ENCODE results near the gene CLEC2B.
A peak's percentile ranks its signal among the peaks of the same experiment; 100 is the strongest.
"Not testable (repeated sequence)": the region's sequence is repeated elsewhere in the genome, so short reads cannot be mapped to it uniquely, and the experiment has no call there.

Gene CLEC2B

GRCh38 chr12:9895215-9895971 lies 26.2 kb upstream of the CLEC2B start:
- Histone ChIP-seq H3K4me1 (ENCODE audit: control insufficient read depth, insufficient read depth, low read length) (no peaks in the 10 kb centered on the region), H3K27me3 (ENCODE audit: control insufficient read depth, insufficient read depth, low read length) (no peaks in the 10 kb centered on the region), H3K4me3 (ENCODE audit: low read length) (no peak overlapping the region), H3K9me3 (ENCODE audit: control insufficient read depth, low read length) (no peaks in the 10 kb centered on the region), H3K9ac (ENCODE audit: low read length) (no peak overlapping the region), H3K36me3 (ENCODE audit: control insufficient read depth, insufficient read depth, low read length) (no peaks in the 10 kb centered on the region)

- Histone ChIP-seq H3K9me3 (ENCODE audit: control insufficient read depth, low read length) (no peaks in the 10 kb centered on the region), H3K9ac (ENCODE audit: low read length) (no peak overlapping the region), H3K27me3 (ENCODE audit: control insufficient read depth, insufficient read depth, low read length) (no peaks in the 10 kb centered on the region), H3K4me1 (ENCODE audit: control insufficient read depth, insufficient read depth, low read length) (peaks cover 6% of the 10 kb centered on the region), H3K4me3 (ENCODE audit: low read length) (no peak overlapping the region), H3K36me3 (ENCODE audit: control insufficient read depth, insufficient read depth, low read length) (no peaks in the 10 kb centered on the region)
Measured at GRCh38 chr12:9888665-9889273, 19.6 kb upstream of the CLEC2B start.

- Histone ChIP-seq H3K9ac (ENCODE audit: low read length) (no peak overlapping the region), H3K9me3 (ENCODE audit: control insufficient read depth, low read length) (no peaks in the 10 kb centered on the region)
Measured at GRCh38 chr12:9883175-9883574, 14.0 kb upstream of the CLEC2B start.

GRCh38 chr12:9881988-9882387 lies 12.8 kb upstream of the CLEC2B start:
- no peak overlapping the region for H3K4me3 ChIP-seq (ENCODE audit: low read length)
- H3K27me3 ChIP-seq (ENCODE audit: control insufficient read depth, insufficient read depth, low read length): no peaks in the 10 kb centered on the region
- no peaks in the 10 kb centered on the region for H3K9me3 ChIP-seq (ENCODE audit: control insufficient read depth, low read length)
- H3K9ac ChIP-seq (ENCODE audit: low read length): no peak overlapping the region
- H3K36me3 ChIP-seq (ENCODE audit: control insufficient read depth, insufficient read depth, low read length): no peaks in the 10 kb centered on the region
- no peaks in the 10 kb centered on the region for H3K4me1 ChIP-seq (ENCODE audit: control insufficient read depth, insufficient read depth, low read length)

More at GRCh38 chr12:9883175-9883574, 14.0 kb upstream of the CLEC2B start:
- Histone ChIP-seq H3K4me1 (ENCODE audit: control insufficient read depth, insufficient read depth, low read length) (no peaks in the 10 kb centered on the region), H3K4me3 (ENCODE audit: low read length) (no peak overlapping the region), H3K27me3 (ENCODE audit: control insufficient read depth, insufficient read depth, low read length) (no peaks in the 10 kb centered on the region), H3K36me3 (ENCODE audit: control insufficient read depth, insufficient read depth, low read length) (no peaks in the 10 kb centered on the region)

- H3K4me3 ChIP-seq (ENCODE audit: low read length): no peak within 1 kb of the TSS
- no peak within 1 kb of the TSS for H3K9ac ChIP-seq (ENCODE audit: low read length)
- H3K9me3 ChIP-seq (ENCODE audit: control insufficient read depth, low read length): no peaks in the 10 kb centered on the region
- no peaks in the 10 kb centered on the region for H3K27me3 ChIP-seq (ENCODE audit: control insufficient read depth, insufficient read depth, low read length)
- no peaks in the 10 kb centered on the region for H3K36me3 ChIP-seq (ENCODE audit: control insufficient read depth, insufficient read depth, low read length)
- no peaks in the 10 kb centered on the region for H3K4me1 ChIP-seq (ENCODE audit: control insufficient read depth, insufficient read depth, low read length)
Measured at GRCh38 chr12:9881246-9881645, 12.1 kb upstream of the CLEC2B start, which contains the start of gene KLRF2. Gene KLRF2 (plus strand): TSS chr12:9881489. CDS start chr12:9881596, 107 bp downstream.

- Histone ChIP-seq H3K4me3 (ENCODE audit: low read length) (no peak overlapping the region), H3K36me3 (ENCODE audit: control insufficient read depth, insufficient read depth, low read length) (no peaks in the 10 kb centered on the region), H3K9me3 (ENCODE audit: control insufficient read depth, low read length) (no peaks in the 10 kb centered on the region), H3K9ac (ENCODE audit: low read length) (no peak overlapping the region), H3K4me1 (ENCODE audit: control insufficient read depth, insufficient read depth, low read length) (no peaks in the 10 kb centered on the region), H3K27me3 (ENCODE audit: control insufficient read depth, insufficient read depth, low read length) (no peaks in the 10 kb centered on the region)
Measured at GRCh38 chr12:9880532-9881078, 11.5 kb upstream of the CLEC2B start.

- not testable (repeated sequence) for H3K4me3 ChIP-seq (ENCODE audit: low read length); H3K36me3 ChIP-seq (ENCODE audit: control insufficient read depth, insufficient read depth, low read length); H3K9me3 ChIP-seq (ENCODE audit: control insufficient read depth, low read length); H3K27me3 ChIP-seq (ENCODE audit: control insufficient read depth, insufficient read depth, low read length); H3K9ac ChIP-seq (ENCODE audit: low read length); H3K4me1 ChIP-seq (ENCODE audit: control insufficient read depth, insufficient read depth, low read length)
Measured at GRCh38 chr12:9876120-9876519, 7.0 kb upstream of the CLEC2B start.

GRCh38 chr12:9872742-9873141 lies 3.6 kb upstream of the CLEC2B start:
- no peaks in the 10 kb centered on the region for H3K9me3 ChIP-seq (ENCODE audit: control insufficient read depth, low read length)
- H3K36me3 ChIP-seq (ENCODE audit: control insufficient read depth, insufficient read depth, low read length): no peaks in the 10 kb centered on the region

GRCh38 chr12:9872162-9872561 lies 3.0 kb upstream of the CLEC2B start:
- Histone ChIP-seq H3K9ac (ENCODE audit: low read length) (no peak overlapping the region), H3K36me3 (ENCODE audit: control insufficient read depth, insufficient read depth, low read length) (no peaks in the 10 kb centered on the region), H3K9me3 (ENCODE audit: control insufficient read depth, low read length) (no peaks in the 10 kb centered on the region), H3K27me3 (ENCODE audit: control insufficient read depth, insufficient read depth, low read length) (no peaks in the 10 kb centered on the region), H3K4me1 (ENCODE audit: control insufficient read depth, insufficient read depth, low read length) (no peaks in the 10 kb centered on the region), H3K4me3 (ENCODE audit: low read length) (no peak overlapping the region)

More at GRCh38 chr12:9872742-9873141, 3.6 kb upstream of the CLEC2B start:
- no peak overlapping the region for H3K4me3 ChIP-seq (ENCODE audit: low read length)
- H3K9ac ChIP-seq (ENCODE audit: low read length): no peak overlapping the region
- H3K27me3 ChIP-seq (ENCODE audit: control insufficient read depth, insufficient read depth, low read length): no peaks in the 10 kb centered on the region
- H3K4me1 ChIP-seq (ENCODE audit: control insufficient read depth, insufficient read depth, low read length): no peaks in the 10 kb centered on the region

GRCh38 chr12:9870286-9870866 lies 1.2 kb upstream of the CLEC2B start:
- H3K27me3 ChIP-seq (ENCODE audit: control insufficient read depth, insufficient read depth, low read length): no peaks in the 10 kb centered on the region
- H3K4me1 ChIP-seq (ENCODE audit: control insufficient read depth, insufficient read depth, low read length): no peaks in the 10 kb centered on the region
- H3K9ac ChIP-seq (ENCODE audit: low read length): peak overlapping the region; percentile 76
- H3K4me3 ChIP-seq (ENCODE audit: low read length): no peak overlapping the region
- no peaks in the 10 kb centered on the region for H3K36me3 ChIP-seq (ENCODE audit: control insufficient read depth, insufficient read depth, low read length)
- no peaks in the 10 kb centered on the region for H3K9me3 ChIP-seq (ENCODE audit: control insufficient read depth, low read length)

- no peaks in the 10 kb centered on the region for H3K4me1 ChIP-seq (ENCODE audit: control insufficient read depth, insufficient read depth, low read length)
- H3K9me3 ChIP-seq (ENCODE audit: control insufficient read depth, low read length): no peaks in the 10 kb centered on the region
- H3K4me3 ChIP-seq (ENCODE audit: low read length): no peak overlapping the region
- H3K9ac ChIP-seq (ENCODE audit: low read length): peak overlapping the region; percentile 76
- no peaks in the 10 kb centered on the region for H3K27me3 ChIP-seq (ENCODE audit: control insufficient read depth, insufficient read depth, low read length)
- H3K36me3 ChIP-seq (ENCODE audit: control insufficient read depth, insufficient read depth, low read length): no peaks in the 10 kb centered on the region
Measured at GRCh38 chr12:9868951-9869306, 225 bp downstream of the CLEC2B start.

GRCh38 chr12:9868311-9868801 lies 798 bp downstream of the CLEC2B start:
- Histone ChIP-seq H3K9ac (ENCODE audit: low read length) (peak overlapping the region; percentile 11), H3K4me1 (ENCODE audit: control insufficient read depth, insufficient read depth, low read length) (no peaks in the 10 kb centered on the region), H3K27me3 (ENCODE audit: control insufficient read depth, insufficient read depth, low read length) (no peaks in the 10 kb centered on the region), H3K9me3 (ENCODE audit: control insufficient read depth, low read length) (no peaks in the 10 kb centered on the region), H3K36me3 (ENCODE audit: control insufficient read depth, insufficient read depth, low read length) (no peaks in the 10 kb centered on the region), H3K4me3 (ENCODE audit: low read length) (no peak overlapping the region)

All from mucosa of stomach (tissue), 1 donor.